ENCODE measurements around the gene C2orf92.
A peak's percentile ranks its signal among the peaks of the same experiment; 100 is the strongest.

The C2orf92 gene

DNA sequence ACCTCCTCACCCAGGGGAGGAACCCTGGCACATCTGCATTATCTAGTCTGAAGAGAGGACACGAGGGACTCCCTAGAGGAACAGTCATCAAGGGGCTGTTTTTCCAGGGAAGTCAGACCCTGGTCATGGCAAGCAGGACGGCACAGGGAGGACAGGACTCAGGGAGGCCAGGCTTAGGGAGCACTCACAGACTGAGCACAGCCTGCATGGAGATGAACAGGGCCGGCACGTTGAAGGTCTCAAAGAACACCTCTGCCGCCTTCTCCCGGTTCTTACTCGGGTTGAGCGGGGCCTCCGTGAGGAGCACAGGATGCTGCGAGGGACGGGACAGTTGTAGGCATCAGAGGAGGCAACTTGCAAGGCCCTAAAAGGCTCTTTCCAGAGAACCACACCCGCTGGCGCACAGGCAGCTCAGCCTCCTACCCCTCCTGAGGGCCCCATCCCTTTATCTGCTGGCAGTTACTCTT, 10.8 kb upstream of the C2orf92 start:
- TF ChIP-seq, protein P1, sequence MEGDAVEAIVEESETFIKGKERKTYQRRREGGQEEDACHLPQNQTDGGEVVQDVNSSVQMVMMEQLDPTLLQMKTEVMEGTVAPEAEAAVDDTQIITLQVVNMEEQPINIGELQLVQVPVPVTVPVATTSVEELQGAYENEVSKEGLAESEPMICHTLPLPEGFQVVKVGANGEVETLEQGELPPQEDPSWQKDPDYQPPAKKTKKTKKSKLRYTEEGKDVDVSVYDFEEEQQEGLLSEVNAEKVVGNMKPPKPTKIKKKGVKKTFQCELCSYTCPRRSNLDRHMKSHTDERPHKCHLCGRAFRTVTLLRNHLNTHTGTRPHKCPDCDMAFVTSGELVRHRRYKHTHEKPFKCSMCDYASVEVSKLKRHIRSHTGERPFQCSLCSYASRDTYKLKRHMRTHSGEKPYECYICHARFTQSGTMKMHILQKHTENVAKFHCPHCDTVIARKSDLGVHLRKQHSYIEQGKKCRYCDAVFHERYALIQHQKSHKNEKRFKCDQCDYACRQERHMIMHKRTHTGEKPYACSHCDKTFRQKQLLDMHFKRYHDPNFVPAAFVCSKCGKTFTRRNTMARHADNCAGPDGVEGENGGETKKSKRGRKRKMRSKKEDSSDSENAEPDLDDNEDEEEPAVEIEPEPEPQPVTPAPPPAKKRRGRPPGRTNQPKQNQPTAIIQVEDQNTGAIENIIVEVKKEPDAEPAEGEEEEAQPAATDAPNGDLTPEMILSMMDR (IDR thresholded peaks at IDR 0.05; ENCODE audit: insufficient read depth, low read length, missing control alignments) = no peak
- no peak overlapping the region for H3K4me3 ChIP-seq (ENCODE audit: low read depth, low read length)
- no peak for DNase-seq (ENCODE audit: low read depth, low spot score)
- ChIA-PET POLR2A (no interaction called here), CTCF (interaction anchor here (1.3 kb wide), 1 partner anchor 38 kb away, joined by 4 read pairs; no protein-coding TSS in a partner anchor)

DNA sequence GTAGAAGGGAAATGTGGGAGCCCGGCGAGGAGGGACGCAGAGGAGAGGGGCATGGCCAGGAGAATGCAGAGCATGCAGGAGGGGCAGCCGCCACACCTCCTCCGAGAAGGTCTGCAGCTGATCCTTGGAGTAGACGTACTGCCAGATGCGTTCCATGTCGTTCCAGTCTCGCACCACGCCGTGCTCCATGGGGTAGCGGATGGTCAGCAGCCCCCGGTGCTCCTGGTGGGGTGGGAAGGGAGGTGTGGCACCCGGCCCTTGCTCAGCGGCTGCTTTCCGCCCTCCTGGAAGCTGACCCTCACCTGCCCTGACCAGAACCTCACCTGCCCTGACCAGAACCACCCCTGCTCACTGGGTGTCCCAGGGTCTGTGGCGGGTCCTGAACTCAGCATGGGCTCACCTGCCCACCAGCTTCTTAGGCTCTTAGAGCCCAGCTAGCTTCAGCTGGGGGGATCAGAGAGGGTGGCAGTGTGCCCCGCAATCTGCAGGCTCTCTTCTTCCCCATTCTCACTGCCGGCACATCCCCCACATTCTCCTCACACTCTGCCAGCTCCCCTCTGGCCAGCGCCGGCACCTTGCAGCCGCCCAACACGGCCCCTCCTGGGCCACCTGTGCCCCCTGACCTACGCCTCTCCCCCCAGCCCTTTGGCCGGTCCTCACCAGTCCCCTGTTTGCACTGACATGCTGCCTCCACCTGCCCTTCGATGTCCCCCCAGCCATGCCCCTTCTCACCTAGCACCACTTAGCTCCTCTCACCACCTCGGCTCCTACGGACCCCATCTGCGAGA, 10.1 kb upstream of the C2orf92 start:
- TF ChIP-seq, protein P1 (IDR thresholded peaks at IDR 0.05; ENCODE audit: insufficient read depth, low read length, missing control alignments) = no peak
- no peak overlapping the region for H3K4me3 ChIP-seq (ENCODE audit: low read depth, low read length)
- CTCF ChIA-PET = interaction anchor here (0.9 to 3.4 kb wide), 3 partner anchors 9 to 69 kb away, joined by 3 to 11 read pairs (median 4); no protein-coding TSS in a partner anchor
- no peak for DNase-seq (ENCODE audit: low read depth, low spot score)
- POLR2A ChIA-PET = interaction anchor here (1.6 kb wide), 1 partner anchor 8 kb away, joined by 5 read pairs; no protein-coding TSS in a partner anchor

DNA sequence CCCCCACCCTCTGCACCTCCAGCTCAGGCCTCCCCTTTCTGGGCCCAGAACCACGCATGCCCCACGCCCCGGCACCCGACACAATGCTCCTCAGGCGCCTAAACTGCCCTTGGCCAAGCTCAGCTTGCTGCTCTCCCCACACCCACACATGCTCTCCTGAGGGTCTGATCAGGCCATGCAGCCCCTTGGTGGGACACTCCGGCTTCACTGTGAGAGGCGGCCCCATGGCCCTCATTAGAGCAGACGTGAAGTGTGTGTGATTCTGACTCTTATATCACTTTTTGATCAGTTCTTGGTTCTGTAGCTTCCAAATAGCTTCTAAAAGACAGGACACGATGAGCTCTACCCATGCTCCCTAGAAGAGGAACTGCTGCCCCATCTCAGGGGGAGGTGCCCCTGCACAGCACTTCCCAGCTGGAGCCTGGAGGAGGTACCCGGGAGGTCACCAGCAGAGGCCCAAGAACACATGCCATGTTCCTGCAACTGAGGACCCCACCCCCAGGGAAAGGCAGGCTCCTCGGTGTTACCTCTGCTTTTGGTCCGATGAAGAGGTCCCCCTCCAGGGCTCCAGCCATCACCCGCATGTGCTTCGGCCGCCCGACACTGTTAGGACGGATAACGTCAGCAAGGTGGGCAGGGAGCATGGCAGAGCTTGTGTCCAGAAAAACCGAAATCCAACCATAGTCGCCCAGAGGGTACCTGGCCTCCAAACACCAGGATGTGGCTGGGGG, 9.3 kb upstream of the C2orf92 start:
- no peak for DNase-seq (ENCODE audit: low read depth, low spot score)
- TF ChIP-seq, protein P1 (IDR thresholded peaks at IDR 0.05; ENCODE audit: insufficient read depth, low read length, missing control alignments) = no peak
- ChIA-PET POLR2A (interaction anchor here (1.4 to 1.6 kb wide), 2 partner anchors 8 to 11 kb away, joined by 3 to 5 read pairs; no protein-coding TSS in a partner anchor), CTCF (interaction anchor here (0.6 to 7.6 kb wide), 6 partner anchors 8 to 70 kb away, joined by 3 to 87 read pairs (median 4); no protein-coding TSS in a partner anchor)
- no peak overlapping the region for H3K4me3 ChIP-seq (ENCODE audit: low read depth, low read length)

DNA sequence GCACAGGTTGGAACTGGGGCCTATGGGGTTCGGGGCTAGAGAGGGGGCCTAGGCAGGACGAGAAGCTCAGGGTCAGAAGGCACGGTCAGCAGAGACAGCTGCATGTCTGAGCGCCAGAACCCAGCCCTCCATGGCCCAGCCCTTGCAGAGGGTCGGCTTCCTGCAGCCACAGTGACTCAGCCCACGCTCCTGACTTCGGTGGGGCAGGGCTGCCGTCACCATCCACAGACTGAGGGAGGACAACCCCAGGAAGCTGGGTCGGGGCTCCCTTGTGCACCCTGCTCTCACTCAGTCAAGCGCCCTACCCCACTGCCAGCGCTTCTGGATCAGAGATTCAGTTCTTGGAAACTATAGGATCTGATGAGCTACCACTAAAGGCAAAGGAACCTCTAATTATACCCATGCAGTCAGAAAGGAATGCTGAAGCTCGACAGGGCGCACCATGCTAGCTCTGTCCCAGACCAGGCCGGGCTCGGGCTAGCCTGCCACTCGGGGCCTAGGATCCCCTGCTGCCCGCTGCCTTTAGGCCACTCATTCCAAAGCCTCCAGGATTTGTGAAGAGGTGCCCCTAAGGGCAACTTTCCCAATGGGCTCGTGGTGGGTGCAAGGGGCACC, 8.6 kb upstream of the C2orf92 start:
- POLR2A ChIA-PET = interaction anchor here (0.7 to 1.6 kb wide), 3 partner anchors 9 to 15 kb away, joined by 3 to 5 read pairs (median 3); partner anchors contain the start of gene COX5B
- TF ChIP-seq, protein P1 (IDR thresholded peaks at IDR 0.05; ENCODE audit: insufficient read depth, low read length, missing control alignments) = no peak
- no peak overlapping the region for H3K4me3 ChIP-seq (ENCODE audit: low read depth, low read length)
- DNase-seq (ENCODE audit: low read depth, low spot score) = no peak
- CTCF ChIA-PET = interaction anchor here (0.6 to 7.6 kb wide), 4 partner anchors 9 to 70 kb away, joined by 3 to 87 read pairs (median 8); no protein-coding TSS in a partner anchor

DNA sequence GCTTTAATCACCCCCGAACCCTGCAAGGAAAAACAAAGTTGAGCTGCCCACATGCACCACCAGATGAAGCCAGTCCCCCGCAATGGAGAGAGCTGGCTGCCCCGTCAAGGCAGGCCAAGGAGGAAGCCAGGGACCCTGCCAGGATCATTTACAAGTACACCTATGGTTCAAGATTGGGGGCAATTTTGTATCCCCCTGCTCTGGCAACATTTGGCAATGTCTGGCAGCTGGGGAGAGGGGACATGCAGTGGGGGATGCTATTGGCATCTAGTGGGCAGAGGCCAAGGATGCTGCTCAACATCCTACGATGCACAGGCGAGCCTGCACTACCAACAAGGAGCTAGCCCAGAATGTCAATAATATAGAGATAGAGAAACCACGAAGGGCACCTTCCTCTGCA, 7.6 kb upstream of the C2orf92 start:
- CTCF ChIA-PET = interaction anchor here (1.0 to 7.6 kb wide), 7 partner anchors 8 to 71 kb away, joined by 4 to 87 read pairs (median 11); partner anchors contain the start of gene COX5B

More for the DNA sequence above, 7.6 kb upstream of the C2orf92 start:
- TF ChIP-seq, protein P1 (IDR thresholded peaks at IDR 0.05; ENCODE audit: insufficient read depth, low read length, missing control alignments) = no peak
- peak overlapping the region; percentile 70 for H3K4me3 ChIP-seq (ENCODE audit: low read depth, low read length)
- no peak for DNase-seq (ENCODE audit: low read depth, low spot score)
- POLR2A ChIA-PET = interaction anchor here (0.9 to 1.8 kb wide), 4 partner anchors 8 to 16 kb away, joined by 4 to 23 read pairs (median 6); partner anchors contain the start of gene COX5B
